T-cell (primary cell): ENCODE measurements around the gene ID1. TPM values are rescaled to one million over a fixed set of nuclear protein-coding genes. Genes with fewer than 3 reads are reported as not detected.
"Not testable (repeated sequence)": the region's sequence is repeated elsewhere in the genome, so short reads cannot be mapped to it uniquely, and the experiment has no call there.

ENCODE experiments used
- ATAC-seq, 4 experiments: fragments of 200-7000 bp in 3 of 4; fragments of 150-1000 bp in 1 of 4; cut with Tn5 transposase; replicated peaks in 1 of 4; 1 replicate in 3 of 4; 2 replicates in 1 of 4; pipeline ENCODE4 v1.10.0; 2021; ENCODE audit warnings: moderate library complexity in 3 of 4, mild to moderate bottlenecking in 2 of 4, moderate number of reproducible peaks in 1 of 4
- CTCF ChIA-PET, 2 donors: fragments of 300-600 bp; sonication (Branson Sonifier 250); formaldehyde crosslinking; loops; one replicate each; lab custom pipeline; 2022; ENCODE audit warnings: antibody characterized with exemption in 2 of 2; lab: Charles Lee
- POLR2A ChIA-PET, 2 donors: fragments of 300-600 bp; sonication (Branson Sonifier 250); formaldehyde crosslinking; loops; one replicate each; lab custom pipeline; 2022; ENCODE audit warnings: antibody characterized with exemption in 2 of 2; lab: Charles Lee
- DNase-seq, 35 experiments: peaks; one replicate each; pipeline versions ENCODE4 v3.0.0 to v3.0.0-alpha.2; 2013 to 2023
- H3K27ac ChIP-seq: one replicate; pipeline ENCODE4 v1.5.1; 2013; ENCODE audit warnings: low read length
- H3K27me3 ChIP-seq, 2 experiments: replicated peaks in 1 of 2; 1 replicate in 1 of 2; 2 replicates in 1 of 2; pipeline versions ENCODE4 v1.6.1 to v1.7.0; 2013; ENCODE audit warnings: low read length in 1 of 2, mixed read lengths in 1 of 2; ENCODE audit not compliant: control insufficient read depth in 2 of 2, insufficient read depth in 2 of 2; ENCODE audit errors: extremely low read depth in 1 of 2
- H3K36me3 ChIP-seq, 2 donors: 1 replicate in 1 of 2; 2 replicates in 1 of 2; pipeline versions ENCODE4 v1.6.1 to v1.7.0; 2013; ENCODE audit warnings: low read length in 1 of 2; ENCODE audit not compliant: control insufficient read depth in 2 of 2, insufficient read depth in 1 of 2; ENCODE audit errors: extremely low read depth in 1 of 2
- H3K4me1 ChIP-seq, 2 experiments: 1 replicate in 1 of 2; 2 replicates in 1 of 2; pipeline versions ENCODE4 v1.6.1 to v1.7.0; 2013; ENCODE audit warnings: low read length in 2 of 2, mixed read lengths in 1 of 2; ENCODE audit not compliant: insufficient read depth in 2 of 2, control insufficient read depth in 1 of 2; ENCODE audit errors: extremely low read depth in 1 of 2
- H3K4me3 ChIP-seq, 2 donors: 1 replicate in 1 of 2; 2 replicates in 1 of 2; pipeline versions ENCODE4 v1.5.1 to v1.7.0; 2013; ENCODE audit warnings: mild to moderate bottlenecking in 2 of 2, low read length in 1 of 2, moderate library complexity in 1 of 2; ENCODE audit not compliant: control insufficient read depth in 1 of 2; ENCODE audit errors: extremely low read depth in 1 of 2
- H3K9me3 ChIP-seq: 2 replicates; pipeline ENCODE4 v1.7.0; 2013
- H3K27ac Mint-ChIP-seq, 2 donors: one replicate each; pipeline ENCODE4 v1.8.0; 2020 to 2021; ENCODE audit warnings: mild to moderate bottlenecking in 2 of 2, mixed read lengths in 2 of 2
- H3K27me3 Mint-ChIP-seq, 2 donors: one replicate each; pipeline ENCODE4 v1.8.0; 2021 to 2022; ENCODE audit warnings: mixed read lengths in 2 of 2
- H3K36me3 Mint-ChIP-seq: one replicate; pipeline ENCODE4 v1.8.0; 2021; ENCODE audit warnings: mixed read lengths
- H3K4me1 Mint-ChIP-seq, 3 donors: one replicate each; pipeline ENCODE4 v1.8.0; 2020 to 2022; ENCODE audit warnings: mixed read lengths in 3 of 3, mild to moderate bottlenecking in 1 of 3
- H3K4me3 Mint-ChIP-seq, 3 donors: one replicate each; pipeline ENCODE4 v1.8.0; 2020 to 2022; ENCODE audit warnings: mild to moderate bottlenecking in 3 of 3, mixed read lengths in 3 of 3, moderate library complexity in 3 of 3
- H3K9me3 Mint-ChIP-seq, 3 donors: one replicate each; pipeline ENCODE4 v1.8.0; 2020 to 2022; ENCODE audit warnings: mixed read lengths in 3 of 3
- WGBS: methylation state at CpG from one replicate; pipeline ENCODE4 v1.1.5; 2013; ENCODE audit warnings: missing lambda C conversion rate; ENCODE audit not compliant: insufficient coverage; 5-methylcytosine and 5-hydroxymethylcytosine counted together
- total RNA-seq, 35 experiments: library from RNA in 6 of 35; stranded (reverse) in 6 of 35; fragments of 120-200 nt in 1 of 35; gene quantifications; one replicate each; pipeline versions ENCODE4 v1.2.1 to v1.2.4 and lab custom pipeline; 2013 to 2026

The ID1 gene
- total RNA-seq, 5 donors from 2014 or later (not counting 1 experiment from before 2014, with no cell fraction given), result 1.4 to 11.2 (median 2.2) TPM

- Histone ChIP-seq H3K27me3 (peaks cover 0 to 6% of the 10 kb centered on the region in 2 experiments), H3K4me3 (no peak overlapping the region), H3K9me3 (no peaks in the 10 kb centered on the region), H3K27ac (no peak overlapping the region), H3K4me1 (peaks cover 5 to 15% of the 10 kb centered on the region in 2 experiments), H3K36me3 (no peaks in the 10 kb centered on the region)
- no peak for DNase-seq
- H3K27me3 Mint-ChIP-seq, result no peaks in the 10 kb centered on the region
- H3K4me1 Mint-ChIP-seq, result peaks cover 14 to 21% (median 19%) of the 10 kb centered on the region in 3 donors
- ChIA-PET CTCF (interaction anchor here in 1 of 2 donors (0.9 kb wide), 1 partner anchor 16 kb away, joined by 5 read pairs; no protein-coding TSS in a partner anchor), POLR2A (interaction anchor here (0.6 to 1.1 kb wide), 2 partner anchors 11 to 28 kb away, joined by 5 read pairs; partner anchors contain the start of gene ID1 (in 1 of the 2))
- H3K9me3 Mint-ChIP-seq, result no peaks in the 10 kb centered on the region
- H3K27ac Mint-ChIP-seq, result peak overlapping the region in 1 of 2 donors; percentile 75
- ATAC-seq, result no peak
- H3K4me3 Mint-ChIP-seq, result peak overlapping the region in 2 of 3 donors; percentile 52 to 57
- peaks cover 3% of the 10 kb centered on the region for H3K36me3 Mint-ChIP-seq
- 87% methylated on average over 4 of the region's 9 CpGs for WGBS
Observed at GRCh38 chr20:31577194-31577593, 27.9 kb upstream of the ID1 start.

- WGBS, result 97% methylated on average over 36 of the region's 43 CpGs
- no peak for DNase-seq
- Mint-ChIP-seq H3K36me3 (peaks cover 3% of the 10 kb centered on the region), H3K27ac (no peak overlapping the region), H3K4me3 (no peak overlapping the region), H3K9me3 (no peaks in the 10 kb centered on the region), H3K27me3 (no peaks in the 10 kb centered on the region), H3K4me1 (peaks cover 5 to 12% (median 11%) of the 10 kb centered on the region in 3 donors)
- Histone ChIP-seq H3K4me1 (peaks cover 0 to 4% of the 10 kb centered on the region in 2 experiments), H3K36me3 (no peaks in the 10 kb centered on the region), H3K27ac (no peak overlapping the region), H3K4me3 (no peak overlapping the region), H3K27me3 (peaks cover 0 to 6% of the 10 kb centered on the region in 2 experiments), H3K9me3 (no peaks in the 10 kb centered on the region)
- CTCF ChIA-PET, result interaction anchor here (0.6 to 1.1 kb wide), 3 partner anchors 33 to 109 kb away, joined by 3 to 5 read pairs (median 3); no protein-coding TSS in a partner anchor
- ATAC-seq, result no peak
- POLR2A ChIA-PET, result interaction anchor here in 1 of 2 donors (1.1 kb wide), 1 partner anchor 26 kb away, joined by 5 read pairs; the partner anchor contains the start of gene ID1
Observed at GRCh38 chr20:31578448-31579138, 26.5 kb upstream of the ID1 start.

- CTCF ChIA-PET, result no interaction called here
- POLR2A ChIA-PET, result interaction anchor here in 1 of 2 donors (0.6 kb wide), 1 partner anchor 11 kb away, joined by 4 read pairs; no protein-coding TSS in a partner anchor
- H3K4me3 ChIP-seq, result no peak overlapping the region
- WGBS, result 69% methylated on average over 2 of the region's 6 CpGs
- H3K4me1 Mint-ChIP-seq, result peaks cover 0 to 5% (median 5%) of the 10 kb centered on the region in 3 donors
- no peaks in the 10 kb centered on the region for H3K36me3 ChIP-seq
- no peak overlapping the region for H3K4me3 Mint-ChIP-seq
- H3K9me3 ChIP-seq, result no peaks in the 10 kb centered on the region
- no peaks in the 10 kb centered on the region for H3K9me3 Mint-ChIP-seq
- H3K27me3 ChIP-seq, result peaks cover 0 to 6% of the 10 kb centered on the region in 2 experiments
- ATAC-seq (no peak), DNase-seq (no peak)
- no peak overlapping the region for H3K27ac ChIP-seq
- H3K27me3 Mint-ChIP-seq, result no peaks in the 10 kb centered on the region
- H3K36me3 Mint-ChIP-seq, result peaks cover 3% of the 10 kb centered on the region
- H3K27ac Mint-ChIP-seq, result no peak overlapping the region
- H3K4me1 ChIP-seq, result no peaks in the 10 kb centered on the region
Observed at GRCh38 chr20:31579245-31579644, 25.8 kb upstream of the ID1 start.

GRCh38 chr20:31579941-31580651 lies 25.0 kb upstream of the ID1 start:
- H3K4me3 ChIP-seq, H3K9me3 ChIP-seq, ATAC-seq, CTCF ChIA-PET, H3K9me3 Mint-ChIP-seq, H3K4me1 Mint-ChIP-seq, H3K36me3 ChIP-seq, DNase-seq, H3K27me3 ChIP-seq, H3K36me3 Mint-ChIP-seq, H3K27me3 Mint-ChIP-seq, H3K4me1 ChIP-seq, H3K27ac ChIP-seq, H3K27ac Mint-ChIP-seq, H3K4me3 Mint-ChIP-seq: not testable (repeated sequence)
- POLR2A ChIA-PET, result interaction anchor here in 1 of 2 donors (0.6 to 0.8 kb wide), 2 partner anchors 11 to 23 kb away, joined by 4 to 5 read pairs; no protein-coding TSS in a partner anchor
- WGBS, result 93% methylated on average over 4 of the region's 17 CpGs

GRCh38 chr20:31580706-31581105 lies 24.4 kb upstream of the ID1 start:
- H3K4me3 ChIP-seq, result no peak overlapping the region
- H3K27me3 ChIP-seq, result peaks cover 0 to 6% of the 10 kb centered on the region in 2 experiments
- H3K4me1 Mint-ChIP-seq, result peaks cover 0 to 5% (median 5%) of the 10 kb centered on the region in 3 donors
- peaks cover 0 to 2% of the 10 kb centered on the region in 2 donors for H3K27me3 Mint-ChIP-seq
- 98% methylated on average over 4 of the region's 7 CpGs for WGBS
- no peak overlapping the region for H3K4me3 Mint-ChIP-seq
- no peaks in the 10 kb centered on the region for H3K9me3 ChIP-seq
- no peaks in the 10 kb centered on the region for H3K4me1 ChIP-seq
- H3K36me3 ChIP-seq, result no peaks in the 10 kb centered on the region
- no peaks in the 10 kb centered on the region for H3K9me3 Mint-ChIP-seq
- ChIA-PET CTCF (no interaction called here), POLR2A (no interaction called here)
- ATAC-seq (no peak), DNase-seq (no peak)
- H3K36me3 Mint-ChIP-seq, result peaks cover 3% of the 10 kb centered on the region
- no peak overlapping the region for H3K27ac Mint-ChIP-seq
- H3K27ac ChIP-seq, result no peak overlapping the region

- ChIA-PET CTCF (no interaction called here), POLR2A (no interaction called here)
- Mint-ChIP-seq H3K27ac (no peak overlapping the region), H3K4me3 (no peak overlapping the region), H3K27me3 (peaks cover 0 to 3% of the 10 kb centered on the region in 2 donors), H3K9me3 (no peaks in the 10 kb centered on the region), H3K4me1 (peaks cover 0 to 5% (median 5%) of the 10 kb centered on the region in 3 donors), H3K36me3 (peaks cover 3% of the 10 kb centered on the region)
- WGBS, result no CpG with 5 or more reads among the region's 13 CpGs
- Histone ChIP-seq H3K9me3 (no peaks in the 10 kb centered on the region), H3K27ac (no peak overlapping the region), H3K36me3 (no peaks in the 10 kb centered on the region), H3K4me1 (no peaks in the 10 kb centered on the region), H3K27me3 (peaks cover 0 to 9% of the 10 kb centered on the region in 2 experiments), H3K4me3 (no peak overlapping the region)
- DNase-seq (no peak), ATAC-seq (no peak)
Observed at GRCh38 chr20:31581391-31581790, 23.7 kb upstream of the ID1 start.
